ENCODE data around the gene ADARB1.

ADARB1 gene

GRCh38 chr21:45069085-45069484 is 5.3 kb upstream of the ADARB1 start:
- no peak for DNase-seq
- intact Hi-C loops (cut with DNase I): no loop called here

GRCh38 chr21:45069711-45070110 is 4.7 kb upstream of the ADARB1 start:
- intact Hi-C loops (cut with DNase I): no loop called here
- no peak for DNase-seq

- peak in 1 of 42 donors; percentile 21 for DNase-seq
- intact Hi-C loops (cut with DNase I): no loop called here
Observed at GRCh38 chr21:45071078-45071873, 3.1 kb upstream of the ADARB1 start.

GRCh38 chr21:45071874-45072737 is 2.3 kb upstream of the ADARB1 start:
- intact Hi-C loops (cut with DNase I): no loop called here
- peak in 1 of 42 donors; percentile 40 for DNase-seq

- no peak for DNase-seq
Observed at GRCh38 chr21:45072738-45073300, 1.6 kb upstream of the ADARB1 start.

GRCh38 chr21:45073301-45074047 is 906 bp upstream of the ADARB1 start:
- peak in 19 of 42 donors; percentile 13 to 57 (median 32) for DNase-seq
- intact Hi-C loops (cut with DNase I): no loop called here

More at GRCh38 chr21:45072738-45073300, 1.6 kb upstream of the ADARB1 start:
- intact Hi-C loops (cut with DNase I): no loop called here

GRCh38 chr21:45074818-45075595 is 627 bp downstream of the ADARB1 start:
- peak in 33 of 42 donors; percentile 3 to 69 (median 40) for DNase-seq
- intact Hi-C loops (cut with DNase I): no loop called here

- no peak for DNase-seq
- intact Hi-C loops (cut with DNase I): no loop called here
Observed at GRCh38 chr21:45075596-45076244, 1.3 kb downstream of the ADARB1 start.

GRCh38 chr21:45076245-45076711 is 1.9 kb downstream of the ADARB1 start:
- intact Hi-C loops (cut with DNase I): no loop called here
- peak in 2 of 42 donors; percentile 13 to 16 for DNase-seq

GRCh38 chr21:45078371-45078770 is 4.0 kb downstream of the ADARB1 start:
- intact Hi-C loops (cut with DNase I): no loop called here
- DNase-seq: peak in 1 of 42 donors; percentile 13

- peak in 2 of 42 donors; percentile 23 to 36 for DNase-seq
- intact Hi-C loops (cut with DNase I): no loop called here
Observed at GRCh38 chr21:45078877-45079281, 4.5 kb downstream of the ADARB1 start.

- intact Hi-C loops (cut with DNase I): no loop called here
- peak in 1 of 42 donors; percentile 9 for DNase-seq
Observed at GRCh38 chr21:45079351-45079750, 5.0 kb downstream of the ADARB1 start.

- intact Hi-C loops (cut with DNase I): no loop called here
- peak in 1 of 42 donors; percentile 12 for DNase-seq
Observed at GRCh38 chr21:45080232-45080631, 5.9 kb downstream of the ADARB1 start.

- peak in 22 of 42 donors; percentile 10 to 76 (median 42) for DNase-seq
- intact Hi-C loops (cut with DNase I): no loop called here
Observed at GRCh38 chr21:45080639-45081414, 6.4 kb downstream of the ADARB1 start.

GRCh38 chr21:45081636-45082035 is 7.3 kb downstream of the ADARB1 start:
- intact Hi-C loops (cut with DNase I): no loop called here
- no peak for DNase-seq

GRCh38 chr21:45082736-45083135 is 8.4 kb downstream of the ADARB1 start:
- intact Hi-C loops (cut with DNase I): no loop called here
- DNase-seq: no peak

GRCh38 chr21:45084121-45084520 is 9.7 kb downstream of the ADARB1 start:
- intact Hi-C loops (cut with DNase I): no loop called here
- no peak for DNase-seq
